ENCODE measurements around the gene RBCK1.

The RBCK1 gene

DNA sequence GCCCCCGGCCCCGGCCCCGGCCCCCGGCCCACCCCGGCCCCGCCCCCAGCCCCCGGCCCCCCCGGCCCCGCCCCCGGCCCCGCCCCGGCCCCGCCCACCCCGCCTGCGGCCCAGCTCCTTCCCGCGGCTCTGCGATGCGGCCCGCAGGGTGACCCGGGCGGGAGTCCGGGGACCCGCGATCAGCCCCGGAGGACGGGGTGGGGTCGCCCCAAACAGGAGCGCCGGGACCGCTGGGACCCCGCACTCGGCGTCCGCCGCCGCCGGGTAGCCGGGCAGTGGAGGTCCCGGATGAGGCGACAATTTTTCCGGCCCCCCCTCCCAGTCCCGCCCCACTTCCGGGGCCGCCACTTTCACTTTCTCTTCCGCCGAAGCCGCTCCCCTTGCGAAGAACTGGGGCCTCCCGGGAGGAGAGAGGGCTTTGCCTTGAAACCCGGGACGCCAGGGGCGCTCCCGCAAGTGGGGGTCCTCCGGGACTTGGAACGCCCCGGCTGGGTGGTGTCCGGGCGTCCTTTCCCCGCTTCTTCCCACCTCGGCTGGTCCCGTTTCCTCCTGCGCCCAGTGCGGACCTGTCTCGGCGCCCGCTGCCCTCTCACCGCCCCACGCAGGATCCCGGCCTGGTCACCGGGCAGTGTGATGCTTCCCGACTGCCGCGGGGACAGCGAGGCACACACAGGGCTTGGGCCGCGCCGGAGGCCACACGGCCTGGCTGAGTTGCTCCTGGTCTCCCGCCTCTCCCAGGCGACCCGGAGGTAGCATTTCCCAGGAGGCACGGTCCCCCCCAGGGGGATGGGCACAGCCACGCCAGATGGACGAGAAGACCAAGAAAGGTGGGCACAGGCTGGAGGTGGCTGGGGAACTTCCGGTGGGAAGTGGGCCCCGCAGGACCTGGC is at the start of gene RBCK1:
Gene RBCK1 (plus strand): TSS at position 347 of the 890 bp plus-strand sequence. CDS start 459 bp downstream, at position 806.
- Mint-ChIP-seq H3K27ac (peak within 1 kb of the TSS; percentile 92), H3K36me3 (ENCODE audit: low read depth) (peaks cover 45% of the 10 kb centered on the region), H3K4me1 (ENCODE audit: low read depth) (peaks cover 42% of the 10 kb centered on the region), H3K27me3 (ENCODE audit: low read depth) (no peaks in the 10 kb centered on the region), H3K9me3 (peaks cover 11% of the 10 kb centered on the region), H3K4me3 (peak within 1 kb of the TSS; percentile 93)
- peak; percentile 86 for DNase-seq (ENCODE audit: low spot score)

- no peaks in the 10 kb centered on the region for H3K36me3 Mint-ChIP-seq (ENCODE audit: low read depth)
- DNase-seq (ENCODE audit: low spot score) = no peak
- no peaks in the 10 kb centered on the region for H3K27me3 Mint-ChIP-seq (ENCODE audit: low read depth)
- H3K4me3 Mint-ChIP-seq = no peak overlapping the region
- H3K4me1 Mint-ChIP-seq (ENCODE audit: low read depth) = peaks cover 11% of the 10 kb centered on the region
- no peaks in the 10 kb centered on the region for H3K9me3 Mint-ChIP-seq
- no peak overlapping the region for H3K27ac Mint-ChIP-seq
Measured at GRCh38 chr20:358891-359555, 49.1 kb upstream of the RBCK1 start.

GRCh38 chr20:361561-361960 is 46.5 kb upstream of the RBCK1 start:
- H3K27me3 Mint-ChIP-seq (ENCODE audit: low read depth) = no peaks in the 10 kb centered on the region
- H3K4me3 Mint-ChIP-seq = no peak overlapping the region
- no peak overlapping the region for H3K27ac Mint-ChIP-seq

DNA sequence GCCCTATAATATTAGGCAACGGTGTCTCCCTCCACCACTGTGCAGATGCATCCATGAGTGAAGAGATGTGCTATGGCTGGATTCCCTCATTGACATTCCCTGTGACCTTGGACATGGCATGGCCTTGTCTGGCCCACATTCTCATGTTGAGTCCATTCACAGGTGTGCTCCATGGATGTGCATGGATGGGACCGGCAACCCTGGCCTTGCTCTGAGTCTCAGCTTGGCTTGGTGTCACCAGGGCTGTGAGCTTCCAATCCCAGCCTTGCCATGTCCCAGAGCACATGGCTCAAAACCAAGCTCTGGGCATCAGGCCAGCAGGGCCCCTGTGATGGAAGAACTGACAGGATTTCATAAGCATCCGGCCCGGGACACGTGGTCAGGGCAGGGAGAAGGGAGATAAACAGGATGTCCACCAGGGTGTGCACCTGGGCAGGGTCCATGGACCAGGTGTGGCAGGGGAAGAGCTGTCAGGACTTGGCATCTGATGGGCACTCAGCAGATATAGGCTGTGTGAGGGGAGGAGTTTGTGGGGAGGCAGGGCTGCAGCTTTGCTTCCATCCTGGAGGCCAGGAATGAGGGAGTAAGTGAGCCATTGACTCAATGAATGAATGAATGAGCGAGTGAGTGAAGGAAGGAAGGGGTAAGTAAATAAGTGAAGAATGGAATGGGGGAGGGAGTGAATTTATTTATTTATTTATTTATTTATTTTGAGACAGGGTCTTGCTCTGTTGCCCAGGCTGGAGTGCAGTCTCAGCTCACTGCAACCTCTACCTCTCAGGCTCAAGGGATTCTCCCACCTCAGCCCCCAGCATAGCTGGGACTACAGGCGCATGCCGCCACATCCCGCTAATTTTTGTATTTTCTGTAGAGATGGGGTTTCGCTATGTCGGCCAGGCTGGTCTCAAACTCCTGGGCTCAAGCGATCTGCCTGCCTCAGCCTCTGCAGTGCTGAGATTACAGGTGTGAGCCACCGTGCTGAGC is 45.5 kb upstream of the RBCK1 start:
- no peak for DNase-seq (ENCODE audit: low spot score)

More at GRCh38 chr20:361561-361960, 46.5 kb upstream of the RBCK1 start:
- Mint-ChIP-seq H3K4me1 (ENCODE audit: low read depth) (peaks cover 24% of the 10 kb centered on the region), H3K9me3 (no peaks in the 10 kb centered on the region), H3K36me3 (ENCODE audit: low read depth) (no peaks in the 10 kb centered on the region)
- no peak for DNase-seq (ENCODE audit: low spot score)

DNA sequence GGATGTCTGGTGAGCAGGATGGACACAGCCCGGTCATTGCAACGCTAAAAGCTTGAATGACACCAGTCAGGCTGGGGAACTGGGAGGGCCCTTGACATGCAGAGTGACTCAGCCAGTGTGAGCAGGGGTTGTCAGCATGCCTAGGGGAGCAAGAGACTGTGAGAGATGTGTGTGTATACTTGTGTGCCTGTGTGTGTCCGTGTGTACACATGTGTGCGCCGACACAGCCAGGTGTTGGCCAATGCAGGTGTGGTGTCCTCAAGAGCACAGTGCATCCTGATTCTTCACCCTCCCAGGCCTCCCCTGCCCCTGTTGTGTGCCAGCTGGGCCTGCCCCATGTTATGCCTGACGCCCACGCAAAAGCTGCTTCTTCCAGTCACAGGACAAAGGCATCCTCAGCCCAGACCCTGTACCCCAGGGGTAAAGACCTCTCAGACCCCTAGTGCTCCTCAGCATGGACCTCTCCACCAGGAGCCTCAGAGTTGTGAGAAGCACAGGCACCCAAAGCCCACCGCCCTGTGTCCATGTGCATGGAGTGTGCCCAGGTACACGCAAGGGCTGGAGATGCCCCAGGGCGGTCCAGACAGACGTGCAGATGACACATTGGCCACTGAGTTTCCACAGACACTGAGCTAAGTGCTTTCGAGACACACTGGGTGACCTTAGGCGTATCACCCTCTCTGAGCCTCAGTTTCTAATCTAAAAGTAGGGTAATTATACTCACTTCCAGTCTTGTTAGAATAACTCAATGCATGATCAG is 44.6 kb upstream of the RBCK1 start:
- H3K27ac Mint-ChIP-seq = no peak overlapping the region
- DNase-seq (ENCODE audit: low spot score) = no peak
- H3K36me3 Mint-ChIP-seq (ENCODE audit: low read depth) = no peaks in the 10 kb centered on the region
- H3K4me3 Mint-ChIP-seq = no peak overlapping the region
- no peaks in the 10 kb centered on the region for H3K9me3 Mint-ChIP-seq
- H3K27me3 Mint-ChIP-seq (ENCODE audit: low read depth) = no peaks in the 10 kb centered on the region
- H3K4me1 Mint-ChIP-seq (ENCODE audit: low read depth) = peaks cover 30% of the 10 kb centered on the region

More for the DNA sequence above, 45.5 kb upstream of the RBCK1 start:
- no peaks in the 10 kb centered on the region for H3K9me3 Mint-ChIP-seq
- no peaks in the 10 kb centered on the region for H3K27me3 Mint-ChIP-seq (ENCODE audit: low read depth)
- H3K4me1 Mint-ChIP-seq (ENCODE audit: low read depth) = peaks cover 30% of the 10 kb centered on the region
- peak overlapping the region; percentile 52 for H3K27ac Mint-ChIP-seq
- peak overlapping the region; percentile 11 for H3K4me3 Mint-ChIP-seq
- H3K36me3 Mint-ChIP-seq (ENCODE audit: low read depth) = no peaks in the 10 kb centered on the region

GRCh38 chr20:364905-365794 is 42.9 kb upstream of the RBCK1 start:
- peak overlapping the region; percentile 63 for H3K4me3 Mint-ChIP-seq
- peaks cover 34% of the 10 kb centered on the region for H3K4me1 Mint-ChIP-seq (ENCODE audit: low read depth)
- peak overlapping the region; percentile 59 for H3K27ac Mint-ChIP-seq
- no peaks in the 10 kb centered on the region for H3K27me3 Mint-ChIP-seq (ENCODE audit: low read depth)
- no peaks in the 10 kb centered on the region for H3K36me3 Mint-ChIP-seq (ENCODE audit: low read depth)
- DNase-seq (ENCODE audit: low spot score) = no peak
- no peaks in the 10 kb centered on the region for H3K9me3 Mint-ChIP-seq

DNA sequence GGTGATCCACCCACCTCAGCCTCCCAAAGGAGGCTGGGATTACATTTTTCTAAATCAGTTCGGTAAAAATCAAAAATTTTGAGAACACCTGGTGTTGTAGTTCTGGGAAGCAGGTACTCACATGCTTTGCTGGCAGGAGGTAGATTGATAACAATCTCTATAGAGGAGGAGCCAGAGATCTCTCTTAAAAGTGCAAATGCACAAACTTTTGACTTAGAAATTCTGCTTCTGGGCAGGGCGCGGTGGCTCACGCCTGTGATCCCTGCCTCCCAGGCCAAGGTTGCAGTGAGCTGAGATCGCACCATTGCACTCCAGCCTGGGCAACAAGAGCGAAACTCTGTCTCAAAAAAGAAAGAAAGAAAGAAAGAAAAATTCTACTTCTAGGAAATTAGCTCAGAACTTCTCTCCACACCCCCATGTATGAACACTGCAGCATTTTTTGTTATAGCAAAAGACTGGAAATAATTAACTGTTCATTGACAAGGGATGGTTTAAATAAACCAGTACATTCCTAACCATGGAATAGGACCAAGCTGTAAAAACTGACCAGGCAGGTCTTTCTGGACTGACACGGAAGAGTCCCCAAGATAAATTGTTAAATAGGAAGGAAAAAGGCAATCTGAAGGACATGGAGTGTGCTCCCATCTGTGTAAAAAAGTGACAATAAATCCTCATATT is 41.9 kb upstream of the RBCK1 start:
- peak overlapping the region; percentile 73 for H3K4me3 Mint-ChIP-seq
- H3K27ac Mint-ChIP-seq = peak overlapping the region; percentile 85
- no peaks in the 10 kb centered on the region for H3K36me3 Mint-ChIP-seq (ENCODE audit: low read depth)
- no peak for DNase-seq (ENCODE audit: low spot score)
- H3K9me3 Mint-ChIP-seq = no peaks in the 10 kb centered on the region
- no peaks in the 10 kb centered on the region for H3K27me3 Mint-ChIP-seq (ENCODE audit: low read depth)
- H3K4me1 Mint-ChIP-seq (ENCODE audit: low read depth) = peaks cover 34% of the 10 kb centered on the region

DNA sequence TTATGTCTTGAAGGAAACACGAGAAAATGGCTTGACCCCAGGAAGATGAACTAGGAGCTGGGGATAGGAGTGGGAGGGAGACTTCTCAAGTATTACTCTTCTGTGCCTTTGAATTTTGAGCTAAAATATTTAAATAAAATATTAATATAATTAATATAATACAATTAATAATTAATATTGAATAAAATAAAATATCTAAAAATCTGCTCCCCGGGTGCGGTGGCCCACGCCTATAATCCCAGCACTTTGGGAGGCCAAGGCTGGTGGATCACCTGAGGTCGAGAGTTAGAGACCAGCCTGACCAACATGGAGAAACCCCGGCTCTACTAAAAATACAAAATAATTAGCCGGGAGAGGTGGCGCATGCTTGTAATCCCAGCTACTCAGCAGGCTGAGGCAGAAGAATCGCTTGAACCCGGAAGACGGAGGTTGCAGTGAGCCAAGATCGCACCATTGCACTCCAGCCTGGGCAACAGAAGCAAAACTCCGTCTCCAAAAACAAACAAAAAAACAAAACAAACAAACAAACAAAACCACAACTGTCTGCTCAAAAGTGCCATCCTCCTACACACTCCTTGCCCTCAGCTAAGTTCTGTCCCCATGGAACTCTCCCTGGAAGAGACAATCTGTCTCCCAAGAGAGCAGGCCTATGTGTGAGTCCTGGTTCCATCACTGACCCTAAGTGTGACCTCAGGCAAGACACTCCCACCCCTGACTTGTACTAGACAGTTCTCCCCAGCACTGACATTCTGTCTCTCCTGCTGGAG is 41.2 kb upstream of the RBCK1 start:
- Mint-ChIP-seq H3K4me1 (ENCODE audit: low read depth) (peaks cover 38% of the 10 kb centered on the region), H3K27ac (no peak overlapping the region), H3K4me3 (peak overlapping the region; percentile 73)

GRCh38 chr20:367486-367887 is 40.6 kb upstream of the RBCK1 start:
- no peak for DNase-seq (ENCODE audit: low spot score)
- H3K36me3 Mint-ChIP-seq (ENCODE audit: low read depth) = no peaks in the 10 kb centered on the region
- H3K9me3 Mint-ChIP-seq = no peaks in the 10 kb centered on the region
- no peak overlapping the region for H3K27ac Mint-ChIP-seq
- H3K27me3 Mint-ChIP-seq (ENCODE audit: low read depth) = no peaks in the 10 kb centered on the region
- peaks cover 41% of the 10 kb centered on the region for H3K4me1 Mint-ChIP-seq (ENCODE audit: low read depth)
- no peak overlapping the region for H3K4me3 Mint-ChIP-seq

More for the DNA sequence above, 41.2 kb upstream of the RBCK1 start:
- H3K36me3 Mint-ChIP-seq (ENCODE audit: low read depth) = no peaks in the 10 kb centered on the region
- no peaks in the 10 kb centered on the region for H3K9me3 Mint-ChIP-seq
- no peaks in the 10 kb centered on the region for H3K27me3 Mint-ChIP-seq (ENCODE audit: low read depth)
- DNase-seq (ENCODE audit: low spot score) = no peak

- Mint-ChIP-seq H3K9me3 (no peaks in the 10 kb centered on the region), H3K36me3 (ENCODE audit: low read depth) (no peaks in the 10 kb centered on the region), H3K27me3 (ENCODE audit: low read depth) (no peaks in the 10 kb centered on the region), H3K27ac (peak overlapping the region; percentile 2), H3K4me1 (ENCODE audit: low read depth) (peaks cover 50% of the 10 kb centered on the region), H3K4me3 (no peak overlapping the region)
- no peak for DNase-seq (ENCODE audit: low spot score)
Measured at GRCh38 chr20:368915-369314, 39.2 kb upstream of the RBCK1 start.

DNA sequence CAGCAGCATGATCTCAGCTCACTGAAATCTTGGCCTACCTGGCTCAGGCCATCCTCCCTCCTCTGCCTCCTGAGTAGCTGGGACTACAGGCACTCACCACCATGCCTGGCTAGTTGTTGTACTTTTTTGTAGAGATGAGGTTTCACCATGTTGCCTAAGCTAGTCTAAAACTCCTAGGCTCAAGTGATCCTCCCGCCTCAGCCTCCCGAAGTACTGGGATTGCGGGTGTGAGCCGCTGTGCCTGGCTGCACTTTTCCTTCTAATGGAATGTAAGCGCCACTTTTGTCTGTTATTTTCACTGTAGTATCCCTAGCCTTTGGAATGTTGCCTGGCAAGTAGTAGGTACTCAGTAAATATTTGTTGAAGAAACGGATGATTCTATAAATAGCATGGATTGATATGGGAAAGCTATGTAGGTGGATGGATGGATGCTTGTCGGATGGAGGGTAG is 37.9 kb upstream of the RBCK1 start:
- peaks cover 45% of the 10 kb centered on the region for H3K4me1 Mint-ChIP-seq (ENCODE audit: low read depth)
- no peak for DNase-seq (ENCODE audit: low spot score)
- H3K27ac Mint-ChIP-seq = no peak overlapping the region
- H3K27me3 Mint-ChIP-seq (ENCODE audit: low read depth) = no peaks in the 10 kb centered on the region
- no peaks in the 10 kb centered on the region for H3K36me3 Mint-ChIP-seq (ENCODE audit: low read depth)
- H3K4me3 Mint-ChIP-seq = no peak overlapping the region
- no peaks in the 10 kb centered on the region for H3K9me3 Mint-ChIP-seq

Data from T-helper 2 cell treated with Interferon-gamma antibody and Interleukin-4, amounts not matched to agents 5 μg/mL and 100 μg/mL, for 36 hours (primary cell).